Left renal pelvis (tissue), 4 donors: ENCODE measurements around the gene PTPA. TPM values are rescaled to one million over a fixed set of nuclear protein-coding genes. Genes with fewer than 3 reads are reported as not detected.

Experiments
- DNase-seq, 4 donors: peaks; one replicate each; pipeline ENCODE4 v3.0.0-alpha.2; 2013; ENCODE audit warnings: low read depth in 4 of 4, low spot score in 3 of 4
- polyA plus RNA-seq, 4 donors: library from polyadenylated mRNA; unstranded; fragments of 120-200 nt; gene quantifications; one replicate each; pipeline ENCODE4 v1.2.1, GENCODE V29; 2013; ENCODE audit not compliant: insufficient read length in 4 of 4

Gene PTPA
- polyA plus RNA-seq, 4 donors: 94.0 to 126 (median 105) TPM

- DNase-seq: no peak
Observed at GRCh38 chr9:129136446-129137035, 25.3 kb downstream of the PTPA start.

- no peak for DNase-seq
Observed at GRCh38 chr9:129137292-129138143, 26.3 kb downstream of the PTPA start.

- no peak for DNase-seq
Observed at GRCh38 chr9:129138144-129138462, 26.9 kb downstream of the PTPA start.

GRCh38 chr9:129138476-129139232 is 27.4 kb downstream of the PTPA start:
- no peak for DNase-seq

GRCh38 chr9:129139233-129139992 is 28.2 kb downstream of the PTPA start:
- peak in 3 of 4 donors; percentile 77 to 86 (median 79) for DNase-seq

- DNase-seq: peak; percentile 95 to 96 (median 96)
Observed at GRCh38 chr9:129139993-129140396, 28.8 kb downstream of the PTPA start.

- DNase-seq: no peak
Observed at GRCh38 chr9:129140397-129141065, 29.3 kb downstream of the PTPA start.

GRCh38 chr9:129141066-129142041 is 30.1 kb downstream of the PTPA start:
- DNase-seq: peak in 1 of 4 donors; percentile 55

GRCh38 chr9:129142138-129142935 is 31.1 kb downstream of the PTPA start:
- no peak for DNase-seq

GRCh38 chr9:129143031-129143927 is 32.1 kb downstream of the PTPA start:
- DNase-seq: peak in 2 of 4 donors; percentile 86 to 89

- no peak for DNase-seq
Observed at GRCh38 chr9:129145316-129145715, 34.1 kb downstream of the PTPA start.

- peak in 1 of 4 donors; percentile 59 for DNase-seq
Observed at GRCh38 chr9:129145841-129146292, 34.7 kb downstream of the PTPA start.

GRCh38 chr9:129146441-129146941 is 35.3 kb downstream of the PTPA start:
- no peak for DNase-seq

- no peak for DNase-seq
Observed at GRCh38 chr9:129148463-129149204, 37.4 kb downstream of the PTPA start.

GRCh38 chr9:129149442-129149841 is 38.2 kb downstream of the PTPA start:
- no peak for DNase-seq

GRCh38 chr9:129150122-129150521 is 38.9 kb downstream of the PTPA start:
- DNase-seq: no peak
